GM21515 (cell line): ENCODE results near the gene SMARCD2.
"Not testable (repeated sequence)": the region's sequence is repeated elsewhere in the genome, so short reads cannot be mapped to it uniquely, and the experiment has no call there.

Experiments
- ATAC-seq: cut with Tn5 transposase; IDR thresholded peaks from one replicate; pipeline ENCODE4 v1.9.1; 2021; ENCODE audit not compliant: unreplicated experiment

Gene SMARCD2

GRCh38 chr17:63853260-63853659 lies 10.8 kb upstream of the SMARCD2 start:
- ATAC-seq, result no peak

- no peak for ATAC-seq
These were observed 7.9 kb upstream of the SMARCD2 start for GRCh38 chr17:63850401-63850800.

- ATAC-seq, result peak; percentile 53
These were observed 6.6 kb upstream of the SMARCD2 start for GRCh38 chr17:63848834-63849689.

GRCh38 chr17:63847525-63848249 lies 5.2 kb upstream of the SMARCD2 start:
- ATAC-seq, result no peak

- ATAC-seq, result no peak
These were observed 3.0 kb upstream of the SMARCD2 start for GRCh38 chr17:63845509-63845908.

- no peak for ATAC-seq
These were observed 1.6 kb upstream of the SMARCD2 start for GRCh38 chr17:63843910-63844677.

- ATAC-seq, result not testable (repeated sequence)
These were observed 953 bp upstream of the SMARCD2 start for GRCh38 chr17:63843387-63843888.

GRCh38 chr17:63842173-63842539 lies 329 bp downstream of the SMARCD2 start:
- ATAC-seq, result no peak

- no peak for ATAC-seq
These were observed 924 bp downstream of the SMARCD2 start for GRCh38 chr17:63841350-63842172.

- ATAC-seq, result no peak
These were observed 1.7 kb downstream of the SMARCD2 start for GRCh38 chr17:63840591-63841349.

GRCh38 chr17:63838631-63839171 lies 3.8 kb downstream of the SMARCD2 start:
- ATAC-seq, result no peak

- ATAC-seq, result no peak
These were observed 4.4 kb downstream of the SMARCD2 start for GRCh38 chr17:63837962-63838600.

GRCh38 chr17:63837480-63837879 lies 5.0 kb downstream of the SMARCD2 start:
- ATAC-seq, result no peak

GRCh38 chr17:63836811-63837210 lies 5.7 kb downstream of the SMARCD2 start:
- ATAC-seq, result no peak

- no peak for ATAC-seq
These were observed 7.2 kb downstream of the SMARCD2 start for GRCh38 chr17:63835167-63835720.

- ATAC-seq, result no peak
These were observed 7.9 kb downstream of the SMARCD2 start for GRCh38 chr17:63834431-63835166.

- no peak for ATAC-seq
These were observed 8.6 kb downstream of the SMARCD2 start for GRCh38 chr17:63833741-63834373.
